Glutamatergic neuron (in vitro differentiated cells): ENCODE measurements around the gene NXPE4. TPM values are rescaled to one million over a fixed set of nuclear protein-coding genes. Genes with fewer than 3 reads are reported as not detected.
"Not testable (repeated sequence)": the region's sequence is repeated elsewhere in the genome, so short reads cannot be mapped to it uniquely, and the experiment has no call there.

Source experiments
- DNase-seq: peaks from one replicate; pipeline ENCODE4 v3.0.0; 2022
- H3K27ac Mint-ChIP-seq: one replicate; pipeline ENCODE4 v1.8.0; 2020; ENCODE audit warnings: mild to moderate bottlenecking, mixed read lengths, inconsistent platforms; ENCODE audit not compliant: unreplicated experiment
- H3K27me3 Mint-ChIP-seq: one replicate; pipeline ENCODE4 v1.8.0; 2020; ENCODE audit warnings: mild to moderate bottlenecking, moderate library complexity, mixed read lengths, inconsistent platforms; ENCODE audit not compliant: unreplicated experiment
- H3K36me3 Mint-ChIP-seq: one replicate; pipeline ENCODE4 v1.8.0; 2020; ENCODE audit warnings: mild to moderate bottlenecking, mixed read lengths, inconsistent platforms; ENCODE audit not compliant: unreplicated experiment
- H3K4me1 Mint-ChIP-seq: one replicate; pipeline ENCODE4 v1.8.0; 2020; ENCODE audit warnings: mild to moderate bottlenecking, low read depth, mixed read lengths, inconsistent platforms; ENCODE audit not compliant: unreplicated experiment
- H3K4me3 Mint-ChIP-seq: one replicate; pipeline ENCODE4 v1.8.0; 2020; ENCODE audit warnings: mild to moderate bottlenecking, mixed read lengths, inconsistent platforms; ENCODE audit not compliant: unreplicated experiment
- H3K9me3 Mint-ChIP-seq: one replicate; pipeline ENCODE4 v1.8.0; 2020; ENCODE audit warnings: mild to moderate bottlenecking, moderate library complexity, mixed read lengths, inconsistent platforms; ENCODE audit not compliant: unreplicated experiment
- long read RNA-seq: library from polyadenylated mRNA; unstranded; transcript quantifications from one replicate; pipeline ENCODE4 v2.0.0, GENCODE V29; 2020; ENCODE audit not compliant: unreplicated experiment
- total RNA-seq: library from RNA; stranded (reverse); fragmentation: NEBNext Ultra II Directional; extraction: Animal tissue kit (Norgen Biotek cat#: 25700); gene quantifications from one replicate; pipeline ENCODE4 v1.2.1, GENCODE V29; 2021; ENCODE audit not compliant: unreplicated experiment
- TF ChIP-seq, protein P1 (sequence below): fragments of 200-600 bp; sonication (generic); IDR thresholded peaks from one replicate; pipeline ENCODE4 v1.5.0; 2021; ENCODE audit not compliant: partially characterized antibody, unreplicated experiment

The NXPE4 gene
- not detected for total RNA-seq
- long read RNA-seq: 0 reads

DNA sequence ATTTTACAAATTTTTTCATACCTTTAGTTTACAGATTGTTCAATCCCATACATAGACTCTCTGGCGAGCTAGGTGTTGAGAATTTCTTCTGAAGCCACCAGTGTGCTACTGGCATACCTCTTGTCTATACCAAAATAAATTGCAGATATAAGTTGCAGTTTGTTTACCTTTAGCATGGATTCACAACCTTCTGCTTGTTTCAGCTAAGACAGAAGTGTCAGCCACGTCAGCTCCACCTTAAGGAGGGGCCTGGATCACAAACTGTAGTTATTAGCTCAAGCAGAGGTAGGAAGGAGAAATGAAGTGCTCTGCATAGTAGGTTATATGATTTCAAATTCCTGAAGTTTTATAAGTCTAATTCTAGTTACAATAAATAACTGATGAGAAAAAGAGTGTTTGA is at the start of gene NXPE4:
Gene NXPE4, minus strand, starts transcription at position 216 of the 400 bp plus-strand sequence. CDS start 1,027 bp downstream, outside the sequence.
- TF ChIP-seq, protein P1, sequence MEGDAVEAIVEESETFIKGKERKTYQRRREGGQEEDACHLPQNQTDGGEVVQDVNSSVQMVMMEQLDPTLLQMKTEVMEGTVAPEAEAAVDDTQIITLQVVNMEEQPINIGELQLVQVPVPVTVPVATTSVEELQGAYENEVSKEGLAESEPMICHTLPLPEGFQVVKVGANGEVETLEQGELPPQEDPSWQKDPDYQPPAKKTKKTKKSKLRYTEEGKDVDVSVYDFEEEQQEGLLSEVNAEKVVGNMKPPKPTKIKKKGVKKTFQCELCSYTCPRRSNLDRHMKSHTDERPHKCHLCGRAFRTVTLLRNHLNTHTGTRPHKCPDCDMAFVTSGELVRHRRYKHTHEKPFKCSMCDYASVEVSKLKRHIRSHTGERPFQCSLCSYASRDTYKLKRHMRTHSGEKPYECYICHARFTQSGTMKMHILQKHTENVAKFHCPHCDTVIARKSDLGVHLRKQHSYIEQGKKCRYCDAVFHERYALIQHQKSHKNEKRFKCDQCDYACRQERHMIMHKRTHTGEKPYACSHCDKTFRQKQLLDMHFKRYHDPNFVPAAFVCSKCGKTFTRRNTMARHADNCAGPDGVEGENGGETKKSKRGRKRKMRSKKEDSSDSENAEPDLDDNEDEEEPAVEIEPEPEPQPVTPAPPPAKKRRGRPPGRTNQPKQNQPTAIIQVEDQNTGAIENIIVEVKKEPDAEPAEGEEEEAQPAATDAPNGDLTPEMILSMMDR: no peak
- Mint-ChIP-seq H3K27ac (no peak within 1 kb of the TSS), H3K36me3 (no peaks in the 10 kb centered on the region), H3K9me3 (no peaks in the 10 kb centered on the region), H3K27me3 (no peaks in the 10 kb centered on the region), H3K4me3 (no peak within 1 kb of the TSS), H3K4me1 (no peaks in the 10 kb centered on the region)
- DNase-seq: no peak

DNA sequence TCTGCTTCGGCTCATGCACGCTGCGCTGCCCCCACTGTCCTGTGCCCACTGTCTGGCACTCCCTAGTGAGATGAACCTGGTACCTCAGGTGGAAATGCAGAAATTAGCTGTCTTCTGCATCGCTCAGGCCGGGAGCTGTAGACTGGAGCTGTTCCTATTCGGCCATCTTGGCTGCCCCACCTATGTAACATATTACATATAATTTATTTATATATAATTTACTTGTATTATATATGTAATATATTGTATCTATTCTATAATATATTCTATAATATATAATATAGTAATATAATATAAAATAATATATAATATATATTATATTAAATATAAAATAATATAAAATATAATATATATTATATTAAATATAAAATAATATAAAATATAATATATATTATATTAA is 43.9 kb upstream of the NXPE4 start:
- H3K4me3 Mint-ChIP-seq, H3K27ac Mint-ChIP-seq, H3K36me3 Mint-ChIP-seq, H3K9me3 Mint-ChIP-seq, H3K27me3 Mint-ChIP-seq, DNase-seq, H3K4me1 Mint-ChIP-seq: not testable (repeated sequence)

DNA sequence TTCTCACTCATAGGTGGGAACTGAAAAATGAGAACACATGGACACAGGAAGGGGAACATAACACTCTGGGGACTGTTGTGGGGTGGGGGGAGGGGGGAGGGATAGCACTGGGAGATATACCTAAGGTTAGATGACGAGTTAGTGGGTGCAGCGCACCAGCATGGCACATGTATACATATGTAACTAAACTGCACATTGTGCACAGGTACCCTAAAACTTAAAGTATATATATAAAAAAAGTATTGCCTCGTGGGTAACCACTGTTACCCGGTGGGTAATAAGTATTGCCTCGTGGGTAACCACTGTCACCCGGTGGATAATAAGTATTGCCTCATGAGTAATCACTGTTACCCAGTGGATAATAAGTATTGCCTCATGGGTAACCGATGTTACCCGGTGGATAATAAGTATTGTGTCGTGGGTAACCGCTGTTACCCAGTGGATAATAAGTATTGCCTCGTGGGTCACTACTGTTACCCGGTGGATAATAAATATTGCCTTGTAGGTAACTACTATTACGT is 35.9 kb upstream of the NXPE4 start:
- H3K27ac Mint-ChIP-seq, H3K9me3 Mint-ChIP-seq, H3K4me3 Mint-ChIP-seq, H3K4me1 Mint-ChIP-seq, H3K36me3 Mint-ChIP-seq, DNase-seq, H3K27me3 Mint-ChIP-seq: not testable (repeated sequence)

DNA sequence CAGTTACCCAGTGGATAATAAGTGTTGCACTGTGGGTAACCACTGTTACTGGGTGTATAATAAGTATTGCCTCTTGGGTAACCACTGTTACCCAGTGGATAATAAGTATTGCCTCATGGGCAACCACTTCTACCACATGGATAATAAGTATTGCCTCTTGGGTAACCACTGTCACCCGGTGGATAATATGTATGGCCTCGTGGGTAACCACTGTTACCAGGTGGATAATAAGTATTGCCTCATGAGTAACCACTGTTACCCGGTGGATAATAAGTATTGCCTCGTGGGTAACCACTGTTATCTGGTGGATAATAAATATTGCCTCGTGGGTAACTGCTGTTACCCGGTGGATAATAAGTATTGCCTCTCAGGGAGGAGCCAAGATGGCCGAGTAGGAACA is 29.7 kb upstream of the NXPE4 start:
- H3K27me3 Mint-ChIP-seq: no peaks in the 10 kb centered on the region
- peaks cover 2% of the 10 kb centered on the region for H3K9me3 Mint-ChIP-seq
- TF ChIP-seq, protein P1: no peak
- H3K36me3 Mint-ChIP-seq: no peaks in the 10 kb centered on the region
- no peaks in the 10 kb centered on the region for H3K4me1 Mint-ChIP-seq
- no peak overlapping the region for H3K4me3 Mint-ChIP-seq
- no peak overlapping the region for H3K27ac Mint-ChIP-seq
- no peak for DNase-seq

DNA sequence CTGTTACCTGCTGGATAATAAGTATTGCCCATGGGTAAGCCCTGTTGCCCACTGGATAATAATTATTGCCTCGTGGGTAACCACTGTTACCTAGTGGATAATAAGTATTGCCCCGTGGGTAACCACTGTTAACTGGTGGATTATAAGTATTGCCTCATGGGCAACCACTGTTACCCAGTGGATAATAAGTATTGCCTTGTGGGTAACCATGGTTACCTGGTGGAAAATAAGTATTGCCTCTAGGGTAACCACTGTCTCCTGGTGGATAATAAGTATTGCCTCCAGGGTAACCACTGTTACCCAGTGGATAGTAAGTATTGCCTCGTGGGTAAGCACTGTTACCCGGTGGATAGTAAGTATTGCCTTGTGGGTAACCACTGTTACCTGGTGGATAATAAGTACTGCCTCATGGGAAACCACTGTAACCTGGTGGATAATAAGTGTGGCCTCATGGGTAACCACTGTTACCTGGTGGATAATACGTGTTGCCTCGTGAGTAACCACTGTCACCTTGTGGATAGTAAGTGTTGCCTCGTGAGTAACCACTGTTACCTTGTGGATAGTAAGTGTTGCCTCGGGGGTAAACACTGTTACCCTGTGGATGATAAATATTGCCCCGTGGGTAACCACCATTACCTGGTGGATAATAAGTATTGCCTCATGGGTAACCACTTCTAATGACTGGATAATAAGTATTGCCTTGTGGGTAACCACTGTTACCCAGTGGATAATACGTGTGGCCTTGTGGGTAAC is 29.0 kb upstream of the NXPE4 start:
- peaks cover 2% of the 10 kb centered on the region for H3K9me3 Mint-ChIP-seq
- H3K4me1 Mint-ChIP-seq: no peaks in the 10 kb centered on the region
- H3K27me3 Mint-ChIP-seq: no peaks in the 10 kb centered on the region
- H3K4me3 Mint-ChIP-seq: no peak overlapping the region
- no peak for DNase-seq
- TF ChIP-seq, protein P1: no peak
- no peaks in the 10 kb centered on the region for H3K36me3 Mint-ChIP-seq
- H3K27ac Mint-ChIP-seq: no peak overlapping the region

DNA sequence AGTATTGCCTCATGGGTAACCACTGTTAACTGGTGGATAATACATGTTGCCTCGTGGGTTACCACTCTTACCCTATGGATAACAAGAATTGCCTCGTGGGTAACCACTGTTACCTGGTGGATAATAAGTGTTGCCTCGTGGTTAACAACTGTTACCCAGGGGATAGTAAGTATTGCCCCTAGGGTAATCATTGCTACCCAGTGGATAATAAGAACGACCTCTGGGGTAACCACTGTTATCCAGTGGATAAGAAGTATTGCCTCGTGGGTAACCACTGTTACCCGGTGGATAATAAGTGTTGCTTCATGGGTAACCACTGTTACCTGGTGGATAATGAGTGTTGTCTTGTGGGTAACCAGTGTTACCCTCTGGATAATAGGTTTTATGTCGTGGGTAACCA is 28.1 kb upstream of the NXPE4 start:
- Mint-ChIP-seq H3K27me3 (no peaks in the 10 kb centered on the region), H3K4me1 (no peaks in the 10 kb centered on the region), H3K9me3 (peaks cover 2% of the 10 kb centered on the region), H3K4me3 (no peak overlapping the region), H3K27ac (no peak overlapping the region), H3K36me3 (no peaks in the 10 kb centered on the region)
- TF ChIP-seq, protein P1: no peak
- DNase-seq: no peak
